GM19025 (cell line): ENCODE data around the gene IRX2.

Experiments
- ATAC-seq: cut with Tn5 transposase; IDR thresholded peaks from one replicate; pipeline ENCODE4 v1.9.1; 2021; ENCODE audit warnings: mild to moderate bottlenecking, low read depth, moderate library complexity; ENCODE audit not compliant: unreplicated experiment

Gene IRX2

DNA sequence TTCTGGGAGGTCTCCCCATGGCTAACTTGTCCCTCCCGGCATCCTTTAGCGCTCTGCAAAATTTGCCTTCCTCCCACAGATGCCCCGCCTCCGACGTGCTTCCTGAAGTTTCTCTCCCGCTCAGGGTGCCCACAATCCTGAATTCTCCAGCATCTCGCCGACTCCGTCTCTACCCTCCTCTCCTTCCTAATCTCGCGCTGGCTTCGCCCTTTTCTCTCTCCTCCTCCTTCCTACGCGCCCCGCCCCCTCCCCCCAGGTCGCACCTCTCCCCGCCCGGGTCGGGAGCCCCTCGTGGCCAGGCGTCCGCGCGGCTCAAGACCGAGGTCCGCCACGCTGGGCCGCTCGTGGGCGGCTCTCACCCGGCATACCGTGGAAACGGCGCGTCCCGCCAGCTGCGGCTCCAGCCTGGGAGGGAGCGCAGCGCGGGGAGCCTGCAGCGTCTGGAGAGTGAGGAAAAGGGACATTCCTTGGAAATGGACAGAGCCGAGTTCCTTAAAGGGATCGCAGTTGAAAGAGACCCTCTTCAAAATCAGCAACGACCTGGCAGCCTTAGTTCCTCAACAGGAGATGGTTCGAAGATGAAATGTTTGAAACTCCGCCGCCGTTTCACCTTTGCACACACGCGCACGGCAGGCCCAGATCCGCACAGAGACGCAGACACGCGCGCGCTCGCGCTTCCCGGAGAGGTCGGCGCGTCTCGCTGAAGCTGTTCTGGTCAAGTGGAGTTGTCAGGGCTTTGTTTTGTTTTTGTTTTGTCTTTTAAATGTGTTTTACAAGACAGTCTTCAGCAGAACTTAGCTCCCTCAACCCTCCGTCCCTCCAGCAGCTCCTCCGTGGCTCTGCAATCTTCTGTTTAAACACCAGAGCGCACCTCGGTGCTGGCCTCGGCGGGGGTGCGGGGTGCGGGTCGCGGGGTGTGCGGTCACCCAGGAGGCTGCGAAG lies 5.0 kb upstream of the IRX2 start:
- no peak for ATAC-seq

- no peak for ATAC-seq
Observed at GRCh38 chr5:2755681-2756171, 4.2 kb upstream of the IRX2 start.

GRCh38 chr5:2755076-2755680 lies 3.7 kb upstream of the IRX2 start:
- ATAC-seq = no peak

GRCh38 chr5:2754581-2755075 lies 3.2 kb upstream of the IRX2 start:
- no peak for ATAC-seq

DNA sequence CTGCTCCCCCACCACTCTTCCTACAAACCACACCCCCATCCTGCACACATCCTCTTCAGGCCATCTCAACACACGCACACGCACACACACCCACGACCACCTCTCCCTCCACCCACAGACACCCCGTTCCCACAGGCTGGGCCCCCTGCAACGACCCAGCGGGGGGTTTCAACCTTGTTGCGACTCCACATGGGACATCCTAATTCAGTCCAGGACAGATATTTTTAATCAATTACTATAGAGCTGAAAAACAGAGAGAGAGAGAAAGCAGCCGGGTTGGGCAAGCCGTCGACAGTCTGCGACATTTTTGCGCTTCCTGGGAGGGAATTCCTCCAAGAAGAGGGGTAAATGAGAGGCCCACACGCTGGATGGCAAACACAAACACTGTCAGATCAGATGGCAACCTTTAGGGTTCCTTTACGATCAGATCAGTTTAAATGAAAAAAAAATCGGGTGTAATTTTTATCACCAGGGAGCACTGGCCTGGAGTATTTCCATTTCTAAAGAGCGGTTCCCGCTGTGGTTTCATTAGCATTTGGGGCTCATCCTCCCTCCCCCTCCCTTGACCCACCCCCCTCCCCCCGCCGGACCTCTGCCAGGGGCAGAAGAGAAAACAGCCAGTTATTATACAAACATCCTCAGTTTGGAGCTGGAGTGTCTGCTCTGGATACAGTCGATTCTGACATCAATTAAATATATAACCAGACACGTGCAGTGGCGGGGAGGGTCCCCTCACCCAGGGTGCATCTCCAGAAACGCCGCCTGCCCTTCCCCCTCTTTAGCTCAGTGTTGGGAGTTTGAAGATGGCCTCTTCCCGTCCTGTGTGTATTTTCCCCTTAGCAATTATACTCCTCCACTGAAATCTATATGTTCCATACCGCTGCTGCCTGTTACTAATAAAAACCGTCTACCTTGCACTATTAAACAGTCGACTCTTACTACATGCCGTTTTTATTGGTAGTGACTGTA lies 2.3 kb upstream of the IRX2 start:
- no peak for ATAC-seq

GRCh38 chr5:2752821-2753439 lies 1.5 kb upstream of the IRX2 start:
- ATAC-seq = no peak

GRCh38 chr5:2752059-2752820 lies 763 bp upstream of the IRX2 start:
- no peak for ATAC-seq

DNA sequence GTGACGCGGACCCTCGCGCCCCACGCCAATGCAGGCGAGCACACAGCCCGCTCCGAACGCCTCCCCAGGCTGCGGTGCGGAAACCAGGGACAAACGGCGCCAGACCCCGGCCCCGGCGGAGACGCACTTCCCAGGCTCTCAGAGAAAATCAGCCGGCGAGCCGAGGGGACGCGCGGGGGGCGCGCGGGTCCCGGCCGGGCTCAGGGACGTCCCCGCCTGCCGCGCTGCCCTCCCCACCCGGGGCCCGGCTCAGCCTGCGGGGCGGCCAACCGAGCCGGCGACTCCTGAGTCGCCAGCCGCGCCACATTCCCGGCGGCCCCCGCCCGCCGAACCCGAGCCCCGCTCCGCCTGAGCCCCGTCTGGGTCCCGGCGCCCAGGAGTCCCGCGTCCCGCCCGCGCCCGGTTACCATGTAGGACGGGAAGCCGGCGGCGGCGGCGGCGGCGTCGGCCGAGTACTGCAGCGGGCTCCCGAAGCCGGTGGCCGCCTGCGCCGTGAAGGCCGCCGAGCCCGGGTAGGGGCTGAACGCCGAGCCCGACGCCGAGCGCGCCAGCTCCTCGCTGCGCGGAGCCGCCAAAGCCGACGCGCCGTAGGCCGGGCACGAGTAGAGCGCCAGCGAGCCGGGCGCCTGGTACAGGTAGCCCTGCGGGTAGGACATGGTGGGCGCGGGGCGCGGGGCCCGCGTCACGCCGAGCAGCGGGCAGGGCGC lies 566 bp downstream of the IRX2 start:
- no peak for ATAC-seq

- ATAC-seq = no peak
Observed at GRCh38 chr5:2750026-2750757, 1.3 kb downstream of the IRX2 start.

DNA sequence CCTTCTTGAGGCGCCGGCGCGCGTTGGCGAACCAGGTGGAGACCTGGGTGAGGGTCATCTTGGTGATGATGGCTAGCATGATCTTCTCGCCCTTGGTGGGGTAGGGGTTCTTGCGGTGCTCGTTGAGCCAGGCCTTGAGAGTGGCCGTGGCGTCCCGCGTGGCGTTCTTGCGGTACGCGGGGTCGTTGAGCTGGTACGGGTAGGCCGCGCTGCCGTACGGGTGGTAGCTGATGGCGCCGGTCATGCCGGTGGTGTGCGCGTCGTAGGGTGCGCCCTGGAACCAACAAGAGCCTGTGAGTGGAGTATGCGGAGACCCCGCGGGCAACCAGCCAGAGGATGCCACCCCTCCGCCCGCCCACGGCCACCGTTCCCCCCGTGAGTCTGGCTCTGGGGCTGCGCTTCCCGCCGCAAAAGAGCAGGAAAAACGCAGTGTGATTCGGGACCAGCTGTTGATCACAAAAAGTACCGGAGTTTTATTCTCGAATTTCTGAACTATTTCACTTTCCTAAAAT lies 1.9 kb downstream of the IRX2 start:
- no peak for ATAC-seq

DNA sequence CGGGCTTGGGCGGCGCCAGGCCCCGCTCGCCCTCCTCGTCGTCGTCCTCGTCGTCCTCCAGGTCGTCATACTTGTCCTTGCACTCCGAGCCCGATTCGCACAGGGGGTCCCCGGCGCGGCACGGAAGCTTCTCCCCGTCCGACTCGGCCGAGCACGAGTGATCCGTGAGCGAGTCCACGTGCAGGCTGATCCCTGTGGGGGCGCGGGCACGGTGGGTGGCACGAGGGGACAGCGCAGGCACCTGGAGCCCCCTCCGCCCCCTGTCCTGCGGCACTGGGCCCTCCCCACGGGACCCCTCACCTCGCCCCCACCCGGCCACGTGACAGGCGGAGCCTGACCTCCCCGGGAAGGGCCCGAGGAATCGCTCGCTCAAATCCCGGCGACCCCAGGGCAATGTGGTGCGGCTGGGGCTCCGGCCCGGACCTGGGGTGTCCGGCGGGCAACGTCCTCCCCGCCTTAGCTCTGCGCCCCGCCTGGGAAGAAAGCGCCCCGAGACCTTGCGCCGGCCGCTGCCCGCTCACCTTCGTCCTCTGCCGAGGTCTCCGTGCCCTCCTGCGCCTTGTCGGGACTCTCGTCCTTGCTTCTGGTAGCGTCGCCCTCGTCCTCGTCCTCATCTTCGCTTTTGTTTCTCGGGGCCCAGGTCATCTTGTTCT lies 2.5 kb downstream of the IRX2 start:
- ATAC-seq = no peak

GRCh38 chr5:2748179-2748860 lies 3.2 kb downstream of the IRX2 start:
- ATAC-seq = no peak

DNA sequence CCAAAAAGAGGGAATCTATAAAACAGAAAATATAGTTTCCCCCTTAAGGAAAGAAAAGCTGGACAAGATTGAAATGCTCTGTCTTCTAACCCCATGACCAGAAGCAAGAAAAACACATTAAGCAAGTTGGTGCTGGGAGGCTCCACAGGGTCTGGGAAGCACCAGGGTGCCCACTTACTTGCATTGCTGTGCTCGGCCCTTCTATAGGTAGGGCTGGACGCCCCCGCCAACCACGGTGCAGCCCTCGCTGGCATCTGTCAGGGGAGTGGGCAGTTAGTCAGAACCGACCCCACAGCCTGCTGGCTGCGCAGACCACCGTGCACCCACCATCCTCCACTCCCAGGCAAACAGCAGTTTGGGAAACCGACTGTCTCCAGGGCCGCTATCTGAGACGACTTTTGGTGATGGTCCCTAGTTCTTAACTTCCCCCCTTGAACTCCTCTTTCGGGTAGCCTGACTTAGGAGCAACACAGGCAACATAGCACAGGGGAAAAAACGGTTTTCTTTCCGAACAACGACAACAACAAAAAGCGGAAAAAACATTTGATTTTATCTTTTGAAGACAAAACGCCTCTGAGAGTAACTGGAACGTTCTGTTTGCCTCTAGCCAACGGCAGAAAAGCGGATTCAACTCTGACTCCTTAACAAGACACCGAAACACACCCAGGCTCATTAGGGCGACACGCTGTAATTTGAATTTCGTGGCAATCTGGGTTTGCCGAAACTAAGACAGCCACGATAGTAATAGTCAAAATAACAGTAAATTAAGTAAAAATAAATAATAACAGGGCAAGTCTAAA lies 3.9 kb downstream of the IRX2 start:
- no peak for ATAC-seq

DNA sequence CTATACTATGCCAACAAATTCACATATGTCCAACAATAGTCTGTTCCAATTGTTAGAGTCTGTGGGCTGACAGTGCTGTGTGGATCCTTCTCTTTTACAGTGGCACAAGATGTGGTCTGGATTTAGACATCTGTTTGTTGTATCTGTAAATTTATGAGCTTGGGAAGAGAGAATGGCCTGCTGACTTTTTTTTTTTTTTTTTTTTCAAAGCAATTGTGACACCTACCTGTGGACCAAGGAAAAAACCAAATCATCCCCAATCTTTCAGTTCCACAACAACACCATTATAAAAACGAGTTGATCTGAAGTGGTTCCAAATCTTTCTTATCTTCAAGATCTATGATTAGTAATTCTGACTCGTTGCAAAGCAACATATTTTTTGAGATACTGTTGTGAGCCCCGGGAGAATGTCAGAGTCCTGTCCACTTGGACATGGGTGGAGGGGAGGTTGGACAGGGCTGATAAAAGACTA lies 4.9 kb downstream of the IRX2 start:
- ATAC-seq = no peak

DNA sequence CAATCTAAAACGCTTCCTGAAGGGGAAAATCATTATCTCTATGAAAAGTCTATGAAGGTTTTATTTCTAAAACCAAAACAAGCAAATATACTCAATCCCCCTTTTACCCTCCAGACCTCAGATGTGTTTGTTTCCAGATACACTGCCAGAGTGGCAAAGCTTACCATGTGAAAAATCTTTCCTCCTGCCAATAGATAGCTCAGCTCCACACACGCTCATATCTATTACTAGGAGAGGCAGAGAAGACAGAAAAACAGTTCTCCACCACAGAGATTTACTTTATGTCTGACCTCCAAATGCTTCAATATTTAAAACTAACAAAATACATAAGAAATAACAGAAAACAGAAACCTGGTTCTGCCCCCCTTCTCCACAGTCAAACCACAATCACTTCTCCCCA lies 7.0 kb downstream of the IRX2 start:
- ATAC-seq = no peak
